HepG2 (cell line): Measurements from ENCODE around the gene ZBP1. TPM values are rescaled to one million over a fixed set of nuclear protein-coding genes. Genes with fewer than 3 reads are reported as not detected.

Source experiments
- FOXC1 ChIP-seq: sonication (generic); formaldehyde crosslinking; IDR thresholded peaks from 2 replicates; pipeline ENCODE4 v1.8.0; 2022; ENCODE audit warnings: mild to moderate bottlenecking, missing genetic modification reagents, borderline replicate concordance
- FOXO1 ChIP-seq: sonication (generic); formaldehyde crosslinking; IDR thresholded peaks from 2 replicates; pipeline ENCODE4 v1.4.0; 2020; ENCODE audit warnings: missing genetic modification reagents
- HOXD1 ChIP-seq: sonication (generic); formaldehyde crosslinking; IDR thresholded peaks from 2 replicates; pipeline ENCODE4 v1.5.0; 2020; ENCODE audit warnings: missing genetic modification reagents
- LCORL ChIP-seq, 2 experiments: fragments of 450-650 bp in 1 of 2; sonication (generic) in 1 of 2; formaldehyde crosslinking in 1 of 2; IDR thresholded peaks; 2 replicates each; pipeline versions ENCODE4 v1.5.0 to v1.6.1; 2017 to 2020; ENCODE audit warnings: antibody characterized with exemption in 1 of 2, missing genetic modification reagents in 1 of 2
- NFE2L2 ChIP-seq: fragments of 150-350 bp; IDR thresholded peaks from 2 replicates; pipeline ENCODE4 v1.6.1; 2014; ENCODE audit warnings: low read length
- PAF1 ChIP-seq: IDR thresholded peaks from 2 replicates; pipeline ENCODE4 v1.6.1; 2016; ENCODE audit warnings: missing genetic modification reagents, missing compliant biosample characterization
- PLRG1 ChIP-seq: fragments of 450-650 bp; conservative IDR thresholded peaks from 2 replicates; pipeline ENCODE4 v1.6.1; 2016
- POLR2AphosphoS2 ChIP-seq: IDR thresholded peaks from 2 replicates; pipeline ENCODE4 v1.6.1; 2011; ENCODE audit warnings: low read depth, low read length, improper control_type of control experiment
- PRMT3 ChIP-seq: sonication (generic); formaldehyde crosslinking; IDR thresholded peaks from 2 replicates; pipeline ENCODE4 v1.8.1; 2022; ENCODE audit warnings: low read depth, mild to moderate bottlenecking, moderate library complexity, missing genetic modification reagents, borderline replicate concordance
- SKI ChIP-seq: fragments of 450-650 bp; IDR thresholded peaks from one replicate; pipeline ENCODE4 v1.6.1; 2018; ENCODE audit warnings: mild to moderate bottlenecking; ENCODE audit not compliant: partially characterized antibody
- SSRP1 ChIP-seq: IDR thresholded peaks from 2 replicates; pipeline ENCODE4 v1.6.1; 2016; ENCODE audit warnings: control low read depth
- TEAD3 ChIP-seq: optimal IDR thresholded peaks from 2 replicates; pipeline ENCODE3; 2016; ENCODE audit warnings: borderline replicate concordance
- THAP11 ChIP-seq: IDR thresholded peaks from 2 replicates; pipeline ENCODE4 v1.6.1; 2016; ENCODE audit warnings: missing biosample characterization, missing genetic modification reagents
- ZKSCAN8 ChIP-seq: IDR thresholded peaks from 2 replicates; pipeline ENCODE4 v1.6.1; 2016; ENCODE audit warnings: borderline replicate concordance, missing genetic modification reagents, missing compliant biosample characterization
- ZNF160 ChIP-seq: sonication (generic); formaldehyde crosslinking; IDR thresholded peaks from 2 replicates; pipeline ENCODE4 v1.8.0; 2022; ENCODE audit warnings: mild to moderate bottlenecking, inconsistent platforms, missing genetic modification reagents
- ZNF232 ChIP-seq: sonication (generic); formaldehyde crosslinking; IDR thresholded peaks from 2 replicates; pipeline ENCODE4 v1.4.0; 2020; ENCODE audit warnings: missing genetic modification reagents, borderline replicate concordance
- ZNF33A ChIP-seq: sonication (generic); formaldehyde crosslinking; IDR thresholded peaks from 2 replicates; pipeline ENCODE4 v1.5.1; 2020; ENCODE audit warnings: missing genetic modification reagents, mild to moderate bottlenecking, moderate library complexity, borderline replicate concordance
- ZNF432 ChIP-seq: sonication (generic); formaldehyde crosslinking; IDR thresholded peaks from 2 replicates; pipeline ENCODE4 v1.5.0; 2020; ENCODE audit warnings: missing genetic modification reagents, mild to moderate bottlenecking, borderline replicate concordance
- ZNF570 ChIP-seq: sonication (generic); formaldehyde crosslinking; IDR thresholded peaks from 2 replicates; pipeline ENCODE4 v1.4.0; 2020; ENCODE audit warnings: mild to moderate bottlenecking, missing genetic modification reagents, borderline replicate concordance
- ZSCAN30 ChIP-seq: sonication (generic); formaldehyde crosslinking; IDR thresholded peaks from 2 replicates; pipeline ENCODE4 v1.5.0; 2020; ENCODE audit warnings: mild to moderate bottlenecking, missing genetic modification reagents
- polyA plus RNA-seq, 8 experiments: library from polyadenylated mRNA; depleted of rRNA in 3 of 8; stranded (reverse) in 7 of 8; unstranded in 1 of 8; fragments of >200 nt; fragmentation: Illumina TruSeq in 4 of 8; extraction: Trizol in 4 of 8; gene quantifications; 2 replicates each; pipeline versions ENCODE4 v1.2.1 to v1.2.3, GENCODE V29; 2011 to 2016; ENCODE audit warnings: low read depth in 4 of 8, missing spikeins in 1 of 8, mixed read lengths in 1 of 8; ENCODE audit not compliant: insufficient read depth in 1 of 8
- total RNA-seq, 5 experiments: library from RNA; depleted of rRNA; stranded (reverse); fragments of >200 nt; fragmentation: Illumina TruSeq; extraction: Trizol; gene quantifications; 2 replicates each; pipeline ENCODE4 v1.2.3, GENCODE V29; 2016; ENCODE audit warnings: low read depth in 1 of 5
- TF ChIP-seq, protein P1 (sequence below): sonication (generic); formaldehyde crosslinking; IDR thresholded peaks from 2 replicates; pipeline ENCODE4 v1.8.0; 2022; ENCODE audit warnings: mild to moderate bottlenecking, missing genetic modification reagents, moderate library complexity
- TF ChIP-seq, protein P2 (sequence below): sonication (generic); formaldehyde crosslinking; IDR thresholded peaks from 2 replicates; pipeline ENCODE4 v1.5.1; 2020; ENCODE audit warnings: mild to moderate bottlenecking, missing genetic modification reagents, moderate library complexity
- TF ChIP-seq, protein P3 (sequence below): sonication (generic); formaldehyde crosslinking; IDR thresholded peaks from 2 replicates; pipeline ENCODE4 v1.4.0; 2020; ENCODE audit warnings: missing genetic modification reagents, mild to moderate bottlenecking, borderline replicate concordance
- TF ChIP-seq, protein P4 (sequence below): sonication (generic); formaldehyde crosslinking; IDR thresholded peaks from 2 replicates; pipeline ENCODE4 v1.8.0; 2022; ENCODE audit warnings: missing genetic modification reagents, mild to moderate bottlenecking, moderate library complexity, borderline replicate concordance

The ZBP1 gene
- total and polyA plus RNA-seq, 2 of the 13 experiments (the other 11 are each of a cell fraction or from before 2014, with no cell fraction given): not detected

DNA sequence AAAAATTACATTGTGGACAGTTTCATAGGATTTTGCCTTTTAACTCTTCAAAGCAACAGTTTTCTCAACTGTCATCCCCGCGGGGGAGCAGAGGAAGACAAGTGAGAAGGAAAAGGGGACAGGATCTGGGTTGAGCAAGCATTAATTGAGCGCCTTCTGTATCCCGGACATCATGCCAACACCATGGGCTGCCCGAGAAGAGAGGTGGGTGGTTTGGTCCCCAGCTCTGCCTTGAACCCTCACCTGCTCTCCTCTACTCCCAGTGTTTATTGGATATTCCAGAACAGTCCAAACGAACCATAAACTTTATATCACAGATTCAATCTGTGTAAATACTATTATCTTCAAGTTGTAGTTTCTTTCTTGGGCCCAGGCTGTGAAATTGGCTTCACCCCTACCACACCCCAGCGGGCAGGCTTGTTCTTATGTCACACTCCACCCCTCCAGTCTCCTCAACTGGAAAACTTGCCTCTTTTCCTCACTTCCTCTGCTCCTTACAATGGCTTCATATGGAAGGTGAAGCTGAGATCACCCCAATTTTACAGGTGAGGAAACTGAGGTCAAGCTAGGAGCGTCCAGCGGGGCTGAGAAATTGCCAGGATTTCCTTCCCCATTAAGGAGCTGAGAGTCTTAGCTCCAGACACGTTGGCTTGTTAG lies 53.3 kb downstream of the ZBP1 start (continued):
- TF ChIP-seq PAF1: peak; percentile 40; the same call in 1 of the 2 replicates
- TF ChIP-seq, protein P1, sequence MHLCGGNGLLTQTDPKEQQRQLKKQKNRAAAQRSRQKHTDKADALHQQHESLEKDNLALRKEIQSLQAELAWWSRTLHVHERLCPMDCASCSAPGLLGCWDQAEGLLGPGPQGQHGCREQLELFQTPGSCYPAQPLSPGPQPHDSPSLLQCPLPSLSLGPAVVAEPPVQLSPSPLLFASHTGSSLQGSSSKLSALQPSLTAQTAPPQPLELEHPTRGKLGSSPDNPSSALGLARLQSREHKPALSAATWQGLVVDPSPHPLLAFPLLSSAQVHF (CRISPR knock-in tag): no peak
- no peak for TF ChIP-seq ZNF570
- TF ChIP-seq NFE2L2: no peak
- TF ChIP-seq FOXO1 (CRISPR knock-in tag): no peak
- TF ChIP-seq ZNF160 (CRISPR knock-in tag): no peak
- TF ChIP-seq ZKSCAN8 (CRISPR knock-in tag): peak; percentile 98
- TF ChIP-seq TEAD3 (CRISPR knock-in tag): no peak
- peak; percentile 63 for TF ChIP-seq SSRP1 (CRISPR knock-in tag)
- TF ChIP-seq SKI: no peak
- TF ChIP-seq ZSCAN30 (CRISPR knock-in tag): no peak
- TF ChIP-seq, protein P2, sequence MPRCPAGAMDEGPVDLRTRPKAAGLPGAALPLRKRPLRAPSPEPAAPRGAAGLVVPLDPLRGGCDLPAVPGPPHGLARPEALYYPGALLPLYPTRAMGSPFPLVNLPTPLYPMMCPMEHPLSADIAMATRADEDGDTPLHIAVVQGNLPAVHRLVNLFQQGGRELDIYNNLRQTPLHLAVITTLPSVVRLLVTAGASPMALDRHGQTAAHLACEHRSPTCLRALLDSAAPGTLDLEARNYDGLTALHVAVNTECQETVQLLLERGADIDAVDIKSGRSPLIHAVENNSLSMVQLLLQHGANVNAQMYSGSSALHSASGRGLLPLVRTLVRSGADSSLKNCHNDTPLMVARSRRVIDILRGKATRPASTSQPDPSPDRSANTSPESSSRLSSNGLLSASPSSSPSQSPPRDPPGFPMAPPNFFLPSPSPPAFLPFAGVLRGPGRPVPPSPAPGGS (CRISPR knock-in tag): peak; percentile 44; the same call in 1 of the 2 replicates
- no peak for TF ChIP-seq PLRG1
- 0 out of 2 replicates have a peak, but pooled peaks have one; percentile 16 for TF ChIP-seq FOXC1
- no peak for TF ChIP-seq ZNF232 (CRISPR knock-in tag)
- 0 out of 2 replicates have a peak, but pooled peaks have one; percentile 7 for TF ChIP-seq THAP11
- no peak for TF ChIP-seq ZNF432
- TF ChIP-seq PRMT3 (CRISPR knock-in tag): no peak
- peak; percentile 45; the same call in 1 of the 2 replicates for TF ChIP-seq ZNF33A (CRISPR knock-in tag)
- no peak for TF ChIP-seq HOXD1 (CRISPR knock-in tag)
- no peak for TF ChIP-seq LCORL (IDR thresholded peaks at IDR 0.05)
- TF ChIP-seq LCORL (CRISPR knock-in tag; IDR thresholded peaks at IDR 0.05): no peak
- TF ChIP-seq POLR2AphosphoS2: peak; percentile 57; the same call in 1 of the 2 replicates
- TF ChIP-seq, protein P3, sequence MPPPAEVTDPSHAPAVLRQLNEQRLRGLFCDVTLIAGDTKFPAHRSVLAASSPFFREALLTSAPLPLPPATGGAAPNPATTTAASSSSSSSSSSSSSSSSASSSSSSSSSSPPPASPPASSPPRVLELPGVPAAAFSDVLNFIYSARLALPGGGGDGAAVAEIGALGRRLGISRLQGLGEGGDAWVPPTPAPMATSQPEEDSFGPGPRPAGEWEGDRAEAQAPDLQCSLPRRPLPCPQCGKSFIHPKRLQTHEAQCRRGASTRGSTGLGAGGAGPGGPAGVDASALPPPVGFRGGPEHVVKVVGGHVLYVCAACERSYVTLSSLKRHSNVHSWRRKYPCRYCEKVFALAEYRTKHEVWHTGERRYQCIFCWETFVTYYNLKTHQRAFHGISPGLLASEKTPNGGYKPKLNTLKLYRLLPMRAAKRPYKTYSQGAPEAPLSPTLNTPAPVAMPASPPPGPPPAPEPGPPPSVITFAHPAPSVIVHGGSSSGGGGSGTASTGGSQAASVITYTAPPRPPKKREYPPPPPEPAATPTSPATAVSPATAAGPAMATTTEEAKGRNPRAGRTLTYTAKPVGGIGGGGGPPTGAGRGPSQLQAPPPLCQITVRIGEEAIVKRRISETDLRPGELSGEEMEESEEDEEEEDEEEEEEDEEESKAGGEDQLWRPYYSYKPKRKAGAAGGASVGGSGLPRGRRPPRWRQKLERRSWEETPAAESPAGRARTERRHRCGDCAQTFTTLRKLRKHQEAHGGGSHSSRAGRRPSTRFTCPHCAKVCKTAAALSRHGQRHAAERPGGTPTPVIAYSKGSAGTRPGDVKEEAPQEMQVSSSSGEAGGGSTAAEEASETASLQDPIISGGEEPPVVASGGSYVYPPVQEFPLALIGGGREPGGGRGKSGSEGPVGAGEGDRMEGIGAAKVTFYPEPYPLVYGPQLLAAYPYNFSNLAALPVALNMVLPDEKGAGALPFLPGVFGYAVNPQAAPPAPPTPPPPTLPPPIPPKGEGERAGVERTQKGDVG: no peak
- TF ChIP-seq, protein P4, sequence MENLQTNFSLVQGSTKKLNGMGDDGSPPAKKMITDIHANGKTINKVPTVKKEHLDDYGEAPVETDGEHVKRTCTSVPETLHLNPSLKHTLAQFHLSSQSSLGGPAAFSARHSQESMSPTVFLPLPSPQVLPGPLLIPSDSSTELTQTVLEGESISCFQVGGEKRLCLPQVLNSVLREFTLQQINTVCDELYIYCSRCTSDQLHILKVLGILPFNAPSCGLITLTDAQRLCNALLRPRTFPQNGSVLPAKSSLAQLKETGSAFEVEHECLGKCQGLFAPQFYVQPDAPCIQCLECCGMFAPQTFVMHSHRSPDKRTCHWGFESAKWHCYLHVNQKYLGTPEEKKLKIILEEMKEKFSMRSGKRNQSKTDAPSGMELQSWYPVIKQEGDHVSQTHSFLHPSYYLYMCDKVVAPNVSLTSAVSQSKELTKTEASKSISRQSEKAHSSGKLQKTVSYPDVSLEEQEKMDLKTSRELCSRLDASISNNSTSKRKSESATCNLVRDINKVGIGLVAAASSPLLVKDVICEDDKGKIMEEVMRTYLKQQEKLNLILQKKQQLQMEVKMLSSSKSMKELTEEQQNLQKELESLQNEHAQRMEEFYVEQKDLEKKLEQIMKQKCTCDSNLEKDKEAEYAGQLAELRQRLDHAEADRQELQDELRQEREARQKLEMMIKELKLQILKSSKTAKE: no peak
